Measurements from ENCODE around the gene RALGAPA1. TPM values are rescaled to one million over a fixed set of nuclear protein-coding genes. Genes with fewer than 3 reads are reported as not detected.

The RALGAPA1 gene
- total RNA-seq, 4 donors from 2014 or later: 52.5 to 127 (median 67.7) TPM

- no peak overlapping the region for H3K27ac ChIP-seq
- H3K4me1 ChIP-seq: no peaks in the 10 kb centered on the region
- no peak for DNase-seq (ENCODE audit: low spot score in 2 of 2)
- no peaks in the 10 kb centered on the region for H3K36me3 ChIP-seq
- no peaks in the 10 kb centered on the region for H3K27me3 ChIP-seq
- TF ChIP-seq POLR2A (IDR thresholded peaks at IDR 0.05): no peak
- TF ChIP-seq POLR2AphosphoS5 (IDR thresholded peaks at IDR 0.05): no peak
- TF ChIP-seq EP300 (IDR thresholded peaks at IDR 0.05): no peak
- TF ChIP-seq CTCF (IDR thresholded peaks at IDR 0.05): no peak
- no peaks in the 10 kb centered on the region for H3K9me3 ChIP-seq
- no peak overlapping the region for H3K4me3 ChIP-seq
Measured at GRCh38 chr14:35557221-35557747, 251.8 kb downstream of the RALGAPA1 start.

DNA sequence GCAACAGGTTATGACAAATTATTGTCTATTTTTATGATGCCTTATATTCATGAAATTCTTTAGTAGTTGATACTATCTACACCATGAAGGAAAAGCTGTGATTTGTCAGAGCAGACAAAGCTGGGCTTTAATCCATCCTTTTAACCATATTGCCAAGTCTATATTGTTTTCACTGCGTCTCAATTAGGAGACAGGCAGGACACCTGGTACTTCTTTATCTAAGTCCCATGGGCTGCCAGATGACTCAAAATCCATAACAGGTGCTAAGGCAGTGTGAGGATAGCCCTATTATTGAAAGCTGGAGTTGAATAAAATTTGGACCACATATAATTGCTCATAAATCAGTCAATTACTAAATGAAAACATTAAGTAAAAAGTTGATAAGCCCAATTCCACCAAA lies 252.5 kb downstream of the RALGAPA1 start:
- no peaks in the 10 kb centered on the region for H3K9me3 ChIP-seq

DNA sequence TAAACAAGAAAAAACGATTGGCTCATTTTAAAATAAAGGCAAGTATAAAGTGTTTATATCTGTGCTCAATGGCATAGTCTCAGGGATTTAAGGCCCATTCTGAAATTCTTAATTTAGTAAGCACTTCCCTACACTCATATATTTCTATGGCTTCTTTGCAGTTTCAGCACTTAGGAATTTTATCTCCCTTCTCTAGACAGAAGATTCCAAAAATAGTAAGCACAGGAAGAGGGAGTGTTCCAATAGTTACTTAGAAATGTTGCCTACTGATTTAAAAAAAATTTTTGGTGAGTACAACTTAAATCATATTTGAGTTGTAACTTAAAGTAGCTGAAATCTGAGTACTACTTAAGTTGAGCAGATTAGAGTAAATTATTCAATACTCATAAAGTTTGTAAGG lies 255.3 kb downstream of the RALGAPA1 start:
- Histone ChIP-seq H3K27ac (no peak overlapping the region), H3K4me1 (no peaks in the 10 kb centered on the region), H3K4me3 (no peak overlapping the region), H3K9me3 (no peaks in the 10 kb centered on the region), H3K36me3 (no peaks in the 10 kb centered on the region), H3K27me3 (no peaks in the 10 kb centered on the region)
- TF ChIP-seq CTCF (IDR thresholded peaks at IDR 0.05) (no peak), POLR2A (IDR thresholded peaks at IDR 0.05) (no peak)
- no peak for DNase-seq (ENCODE audit: low spot score in 2 of 2)
- 86% methylated on average over 1 of the region's 1 CpG for WGBS

More for the DNA sequence above, 252.5 kb downstream of the RALGAPA1 start:
- Histone ChIP-seq H3K4me3 (no peak overlapping the region), H3K27ac (no peak overlapping the region), H3K36me3 (no peaks in the 10 kb centered on the region), H3K4me1 (no peaks in the 10 kb centered on the region), H3K27me3 (no peaks in the 10 kb centered on the region)
- no peak for DNase-seq (ENCODE audit: low spot score in 2 of 2)
- 44% methylated on average over 1 of the region's 1 CpG for WGBS
- TF ChIP-seq POLR2A (IDR thresholded peaks at IDR 0.05) (no peak), EP300 (IDR thresholded peaks at IDR 0.05) (no peak), CTCF (IDR thresholded peaks at IDR 0.05) (no peak)

DNA sequence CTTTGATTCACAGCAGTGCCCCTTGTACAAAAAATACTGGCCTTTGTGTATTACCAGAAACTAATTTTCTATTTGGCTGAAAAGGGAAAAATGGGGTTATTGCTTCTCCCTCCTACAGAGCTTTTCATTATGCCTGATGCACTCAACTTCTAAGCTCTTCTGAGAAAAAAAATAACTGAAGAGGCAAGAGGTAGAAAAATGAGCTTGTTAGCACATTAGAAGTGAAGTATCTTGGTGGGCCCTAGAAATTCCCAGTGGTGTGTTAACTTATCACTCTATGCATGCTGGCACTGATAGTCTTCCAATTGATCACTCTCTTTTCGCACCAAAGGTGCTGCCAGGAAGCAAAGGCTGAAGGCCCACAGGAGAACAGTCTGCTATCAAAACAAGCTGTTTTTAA lies 258.0 kb downstream of the RALGAPA1 start:
- H3K27me3 ChIP-seq: no peaks in the 10 kb centered on the region
- H3K36me3 ChIP-seq: no peaks in the 10 kb centered on the region
- TF ChIP-seq POLR2AphosphoS5 (IDR thresholded peaks at IDR 0.05) (no peak), EP300 (IDR thresholded peaks at IDR 0.05) (no peak), POLR2A (IDR thresholded peaks at IDR 0.05) (no peak), CTCF (IDR thresholded peaks at IDR 0.05) (no peak)
- H3K4me1 ChIP-seq: no peaks in the 10 kb centered on the region
- H3K4me3 ChIP-seq: no peak overlapping the region
- WGBS: 96% methylated on average over 1 of the region's 1 CpG
- H3K9me3 ChIP-seq: no peaks in the 10 kb centered on the region
- DNase-seq (ENCODE audit: low spot score in 2 of 2): no peak
- no peak overlapping the region for H3K27ac ChIP-seq

- Histone ChIP-seq H3K9me3 (no peaks in the 10 kb centered on the region), H3K4me1 (no peaks in the 10 kb centered on the region), H3K27ac (no peak overlapping the region), H3K27me3 (no peaks in the 10 kb centered on the region), H3K4me3 (no peak overlapping the region), H3K36me3 (no peaks in the 10 kb centered on the region)
- DNase-seq (ENCODE audit: low spot score in 2 of 2): no peak
- no peak for TF ChIP-seq CTCF (IDR thresholded peaks at IDR 0.05)
- WGBS: 82% methylated on average over 4 of the region's 4 CpGs
Measured at GRCh38 chr14:35549551-35549950, 259.5 kb downstream of the RALGAPA1 start.

Measured in suprapubic skin (tissue), 4 donors.